Measurements from ENCODE around the gene PTGDR2. TPM values are rescaled to one million over a fixed set of nuclear protein-coding genes. Genes with fewer than 3 reads are reported as not detected.

The PTGDR2 gene
- total RNA-seq, 3 donors from 2014 or later: 0.16 to 0.59 TPM; not detected in 1

GRCh38 chr11:60818057-60818456 lies 37.7 kb downstream of the PTGDR2 start:
- no peak for TF ChIP-seq POLR2AphosphoS5 (IDR thresholded peaks at IDR 0.05)
- Histone ChIP-seq H3K4me1 (no peaks in the 10 kb centered on the region), H3K27me3 (no peaks in the 10 kb centered on the region), H3K9me3 (peaks cover 9 to 14% of the 10 kb centered on the region in 2 donors), H3K27ac (no peak overlapping the region), H3K36me3 (no peaks in the 10 kb centered on the region), H3K4me3 (no peak overlapping the region)
- DNase-seq (ENCODE audit: low spot score in 2 of 2): no peak
- intact Hi-C loops (cut with DNase I; ENCODE audit: low total_unique reads): no loop called here

GRCh38 chr11:60816590-60817157 lies 39.1 kb downstream of the PTGDR2 start:
- H3K4me3 ChIP-seq: no peak overlapping the region
- H3K27me3 ChIP-seq: no peaks in the 10 kb centered on the region
- H3K9me3 ChIP-seq: peaks cover 9 to 14% of the 10 kb centered on the region in 2 donors
- H3K36me3 ChIP-seq: no peaks in the 10 kb centered on the region
- H3K27ac ChIP-seq: no peak overlapping the region
- intact Hi-C loops (cut with DNase I; ENCODE audit: low total_unique reads): no loop called here
- DNase-seq (ENCODE audit: low spot score in 2 of 2): no peak
- TF ChIP-seq POLR2AphosphoS5 (IDR thresholded peaks at IDR 0.05) (no peak), CTCF (IDR thresholded peaks at IDR 0.05) (no peak), POLR2A (IDR thresholded peaks at IDR 0.05) (no peak)
- H3K4me1 ChIP-seq: no peaks in the 10 kb centered on the region

- Histone ChIP-seq H3K4me1 (no peaks in the 10 kb centered on the region), H3K27me3 (no peaks in the 10 kb centered on the region), H3K4me3 (no peak overlapping the region), H3K9me3 (peaks cover 9 to 14% of the 10 kb centered on the region in 2 donors), H3K27ac (no peak overlapping the region), H3K36me3 (no peaks in the 10 kb centered on the region)
- intact Hi-C loops (cut with DNase I; ENCODE audit: low total_unique reads): no loop called here
- no peak for DNase-seq (ENCODE audit: low spot score in 2 of 2)
- TF ChIP-seq POLR2A (IDR thresholded peaks at IDR 0.05) (no peak), CTCF (IDR thresholded peaks at IDR 0.05) (no peak), POLR2AphosphoS5 (IDR thresholded peaks at IDR 0.05) (no peak)
These were observed 41.6 kb downstream of the PTGDR2 start for GRCh38 chr11:60814112-60814511.

- Histone ChIP-seq H3K9me3 (peaks cover 9 to 14% of the 10 kb centered on the region in 2 donors), H3K27me3 (no peaks in the 10 kb centered on the region), H3K36me3 (no peaks in the 10 kb centered on the region), H3K27ac (no peak overlapping the region), H3K4me1 (no peaks in the 10 kb centered on the region), H3K4me3 (no peak overlapping the region)
- no peak for DNase-seq (ENCODE audit: low spot score in 2 of 2)
- intact Hi-C loops (cut with DNase I; ENCODE audit: low total_unique reads): no loop called here
- TF ChIP-seq CTCF (IDR thresholded peaks at IDR 0.05): no peak
- no peak for TF ChIP-seq POLR2A (IDR thresholded peaks at IDR 0.05)
- TF ChIP-seq POLR2AphosphoS5 (IDR thresholded peaks at IDR 0.05): no peak
These were observed 42.4 kb downstream of the PTGDR2 start for GRCh38 chr11:60813324-60813723.

- Histone ChIP-seq H3K27me3 (no peaks in the 10 kb centered on the region), H3K27ac (no peak overlapping the region), H3K4me3 (no peak overlapping the region), H3K4me1 (no peaks in the 10 kb centered on the region), H3K36me3 (no peaks in the 10 kb centered on the region), H3K9me3 (no peaks in the 10 kb centered on the region)
- no peak for DNase-seq (ENCODE audit: low spot score in 2 of 2)
- no peak for TF ChIP-seq POLR2A (IDR thresholded peaks at IDR 0.05)
- no peak for TF ChIP-seq POLR2AphosphoS5 (IDR thresholded peaks at IDR 0.05)
- intact Hi-C loops (cut with DNase I; ENCODE audit: low total_unique reads): no loop called here
These were observed 45.2 kb downstream of the PTGDR2 start for GRCh38 chr11:60810569-60810968.

- intact Hi-C loops (cut with DNase I; ENCODE audit: low total_unique reads): no loop called here
- no peak for DNase-seq (ENCODE audit: low spot score in 2 of 2)
- TF ChIP-seq POLR2AphosphoS5 (IDR thresholded peaks at IDR 0.05) (no peak), CTCF (IDR thresholded peaks at IDR 0.05) (no peak)
- no peak overlapping the region for H3K27ac ChIP-seq
- H3K36me3 ChIP-seq: no peaks in the 10 kb centered on the region
- no peaks in the 10 kb centered on the region for H3K9me3 ChIP-seq
- H3K27me3 ChIP-seq: no peaks in the 10 kb centered on the region
- no peaks in the 10 kb centered on the region for H3K4me1 ChIP-seq
- H3K4me3 ChIP-seq: no peak overlapping the region
These were observed 45.6 kb downstream of the PTGDR2 start for GRCh38 chr11:60810151-60810550.

Measured in breast epithelium (tissue), 4 donors.